Ishikawa (cell line): ENCODE results near the gene POMT2.

Experiments
- CREB1 ChIP-seq: IDR thresholded peaks from 2 replicates; pipeline ENCODE4 v1.6.1; 2012; ENCODE audit warnings: low read depth
- EP300 ChIP-seq: IDR thresholded peaks from 2 replicates; pipeline ENCODE4 v1.6.1; 2012; ENCODE audit warnings: borderline replicate concordance
- FOXM1 ChIP-seq: IDR thresholded peaks from 2 replicates; pipeline ENCODE4 v1.6.1; 2012; ENCODE audit warnings: low read depth, borderline replicate concordance
- MAX ChIP-seq: IDR thresholded peaks from 2 replicates; pipeline ENCODE4 v1.6.1; 2012
- RAD21 ChIP-seq: IDR thresholded peaks from 2 replicates; pipeline ENCODE4 v1.6.1; 2012; ENCODE audit warnings: low read depth
- REST ChIP-seq: IDR thresholded peaks from 2 replicates; pipeline ENCODE4 v1.6.1; 2012; ENCODE audit warnings: low read depth, mild to moderate bottlenecking
- TAF1 ChIP-seq: IDR thresholded peaks from 2 replicates; pipeline ENCODE4 v1.6.1; 2012; ENCODE audit warnings: low read depth, mild to moderate bottlenecking
- TCF12 ChIP-seq: IDR thresholded peaks from 2 replicates; pipeline ENCODE4 v1.6.1; 2012; ENCODE audit warnings: low read depth
- TEAD4 ChIP-seq: IDR thresholded peaks from 2 replicates; pipeline ENCODE4 v1.6.1; 2012
- YY1 ChIP-seq: IDR thresholded peaks from 2 replicates; pipeline ENCODE4 v1.6.1; 2012; ENCODE audit warnings: low read depth

- no peak for TF ChIP-seq TEAD4
- TF ChIP-seq TAF1 = no peak
- TF ChIP-seq YY1 = no peak
- no peak for TF ChIP-seq EP300
- TF ChIP-seq FOXM1 = no peak
- TF ChIP-seq RAD21 = no peak
- no peak for TF ChIP-seq TCF12
- no peak for TF ChIP-seq MAX
- TF ChIP-seq REST = no peak
- no peak for TF ChIP-seq CREB1
Observed at GRCh38 chr14:77324816-77325745, 4.4 kb upstream of the POMT2 start.
